ENCODE measurements around the gene LPAR5. TPM values are rescaled to one million over a fixed set of nuclear protein-coding genes. Genes with fewer than 3 reads are reported as not detected.

LPAR5 gene
- total and polyA plus RNA-seq, 2 donors, result 1.7 to 2.2 TPM

GRCh38 chr12:6575648-6576047 is 60.1 kb downstream of the LPAR5 start:
- H3K27ac ChIP-seq (ENCODE audit: low read depth), result no peak overlapping the region
- H3K36me3 ChIP-seq (ENCODE audit: insufficient read depth), result peaks cover 11% of the 10 kb centered on the region
- no peaks in the 10 kb centered on the region for H3K4me1 ChIP-seq (ENCODE audit: insufficient read depth)
- DNase-seq (ENCODE audit: extremely low spot score), result no peak
- no peak overlapping the region for H3K4me3 ChIP-seq (ENCODE audit: low read depth, low read length)
- WGBS, result 85% methylated on average over 8 of the region's 8 CpGs

GRCh38 chr12:6574576-6575295 is 61.0 kb downstream of the LPAR5 start:
- DNase-seq (ENCODE audit: extremely low spot score), result no peak
- no peak overlapping the region for H3K27ac ChIP-seq (ENCODE audit: low read depth)
- 89% methylated on average over 4 of the region's 4 CpGs for WGBS
- no peaks in the 10 kb centered on the region for H3K4me1 ChIP-seq (ENCODE audit: insufficient read depth)
- no peak overlapping the region for H3K4me3 ChIP-seq (ENCODE audit: low read depth, low read length)
- H3K36me3 ChIP-seq (ENCODE audit: insufficient read depth), result peaks cover 11% of the 10 kb centered on the region

- Histone ChIP-seq H3K27ac (ENCODE audit: low read depth) (no peak overlapping the region), H3K4me3 (ENCODE audit: low read depth, low read length) (no peak overlapping the region), H3K4me1 (ENCODE audit: insufficient read depth) (no peaks in the 10 kb centered on the region), H3K36me3 (ENCODE audit: insufficient read depth) (peaks cover 9% of the 10 kb centered on the region)
- 93% methylated on average over 8 of the region's 8 CpGs for WGBS
- no peak for DNase-seq (ENCODE audit: extremely low spot score)
Measured at GRCh38 chr12:6573001-6573400, 62.8 kb downstream of the LPAR5 start.

GRCh38 chr12:6570264-6570887 is 65.4 kb downstream of the LPAR5 start:
- H3K27ac ChIP-seq (ENCODE audit: low read depth), result no peak overlapping the region
- no peak for DNase-seq (ENCODE audit: extremely low spot score)
- 57% methylated on average over 7 of the region's 7 CpGs for WGBS
- peaks cover 3% of the 10 kb centered on the region for H3K4me1 ChIP-seq (ENCODE audit: insufficient read depth)
- peaks cover 5% of the 10 kb centered on the region for H3K36me3 ChIP-seq (ENCODE audit: insufficient read depth)
- no peak overlapping the region for H3K4me3 ChIP-seq (ENCODE audit: low read depth, low read length)

- H3K36me3 ChIP-seq (ENCODE audit: insufficient read depth), result peaks cover 5% of the 10 kb centered on the region
Measured at GRCh38 chr12:6569786-6570185, 66.0 kb downstream of the LPAR5 start.

GRCh38 chr12:6569312-6569711 is 66.4 kb downstream of the LPAR5 start:
- peak overlapping the region; percentile 24 for H3K27ac ChIP-seq (ENCODE audit: low read depth)
- H3K4me3 ChIP-seq (ENCODE audit: low read depth, low read length), result no peak overlapping the region
- DNase-seq (ENCODE audit: extremely low spot score), result no peak
- peaks cover 3% of the 10 kb centered on the region for H3K4me1 ChIP-seq (ENCODE audit: insufficient read depth)
- H3K36me3 ChIP-seq (ENCODE audit: insufficient read depth), result peaks cover 5% of the 10 kb centered on the region
- 83% methylated on average over 12 of the region's 12 CpGs for WGBS

More at GRCh38 chr12:6569786-6570185, 66.0 kb downstream of the LPAR5 start:
- Histone ChIP-seq H3K27ac (ENCODE audit: low read depth) (no peak overlapping the region), H3K4me3 (ENCODE audit: low read depth, low read length) (no peak overlapping the region), H3K4me1 (ENCODE audit: insufficient read depth) (peaks cover 3% of the 10 kb centered on the region)
- WGBS, result 78% methylated on average over 7 of the region's 7 CpGs
- DNase-seq (ENCODE audit: extremely low spot score), result no peak

Small RNAs within 50 kb of the gene (small RNA-seq; reads per million reads assigned to genes)
- 92.3 reads per million, percentile 97 among the genes with 10 or more reads in this experiment for gene SCARNA11

Other genes starting within 250 kb of the LPAR5 start
- 0.26 TPM for gene CD27, start 191.0 kb downstream of the LPAR5 start, total RNA-seq
- 1.7 TPM for gene CD27, start 191.0 kb downstream of the LPAR5 start, polyA plus RNA-seq
- gene TAPBPL, start 183.9 kb downstream of the LPAR5 start, total RNA-seq, result 11.1 TPM
- 21.8 TPM for gene TAPBPL, start 183.9 kb downstream of the LPAR5 start, polyA plus RNA-seq
- 11.5 TPM for gene VAMP1, start 165.3 kb downstream of the LPAR5 start, total RNA-seq
- gene VAMP1, start 165.3 kb downstream of the LPAR5 start, polyA plus RNA-seq, result 16.7 TPM
- gene MRPL51, start 142.7 kb downstream of the LPAR5 start, total RNA-seq, result 77.0 TPM
- gene MRPL51, start 142.7 kb downstream of the LPAR5 start, polyA plus RNA-seq, result 85.6 TPM
- gene NCAPD2, start 141.9 kb downstream of the LPAR5 start, total RNA-seq, result 30.2 TPM
- 19.0 TPM for gene NCAPD2, start 141.9 kb downstream of the LPAR5 start, polyA plus RNA-seq
- gene GAPDH, start 101.4 kb downstream of the LPAR5 start, total RNA-seq, result 1,141 TPM
- gene GAPDH, start 101.4 kb downstream of the LPAR5 start, polyA plus RNA-seq, result 3,231 TPM
- gene IFFO1, start 79.9 kb downstream of the LPAR5 start, total RNA-seq, result 9.7 TPM
- 31.4 TPM for gene IFFO1, start 79.9 kb downstream of the LPAR5 start, polyA plus RNA-seq
- gene NOP2, start 67.7 kb downstream of the LPAR5 start, total RNA-seq, result 9.0 TPM
- gene NOP2, start 67.7 kb downstream of the LPAR5 start, polyA plus RNA-seq, result 18.7 TPM
- gene CHD4, start 28.6 kb downstream of the LPAR5 start, total RNA-seq, result 142 TPM
- 135 TPM for gene CHD4, start 28.6 kb downstream of the LPAR5 start, polyA plus RNA-seq
- gene ACRBP, start 11.5 kb upstream of the LPAR5 start, total RNA-seq, result 1.1 TPM
- 1.0 TPM for gene ACRBP, start 11.5 kb upstream of the LPAR5 start, polyA plus RNA-seq
- 66.2 TPM for gene ING4, start 27.2 kb upstream of the LPAR5 start, total RNA-seq
- 66.4 TPM for gene ING4, start 27.2 kb upstream of the LPAR5 start, polyA plus RNA-seq
- 19.9 TPM for gene ZNF384, start 53.4 kb upstream of the LPAR5 start, total RNA-seq
- gene ZNF384, start 53.4 kb upstream of the LPAR5 start, polyA plus RNA-seq, result 49.0 TPM
- gene PIANP, start 64.9 kb upstream of the LPAR5 start, total RNA-seq, result 1.1 TPM
- 11.4 TPM for gene PIANP, start 64.9 kb upstream of the LPAR5 start, polyA plus RNA-seq
- 35.6 TPM for gene COPS7A, start 88.1 kb upstream of the LPAR5 start, total RNA-seq
- gene COPS7A, start 88.1 kb upstream of the LPAR5 start, polyA plus RNA-seq, result 88.2 TPM
- 51.0 TPM for gene MLF2, start 117.2 kb upstream of the LPAR5 start, total RNA-seq
- 240 TPM for gene MLF2, start 117.2 kb upstream of the LPAR5 start, polyA plus RNA-seq
- 62.4 TPM for gene PTMS, start 130.4 kb upstream of the LPAR5 start, total RNA-seq
- gene PTMS, start 130.4 kb upstream of the LPAR5 start, polyA plus RNA-seq, result 619 TPM
- 0.21 TPM for gene LAG3, start 136.6 kb upstream of the LPAR5 start, total RNA-seq
- gene LAG3, start 136.6 kb upstream of the LPAR5 start, polyA plus RNA-seq, result 1.6 TPM
- gene CD4, start 153.6 kb upstream of the LPAR5 start, total RNA-seq, result 11.5 TPM
- 21.5 TPM for gene CD4, start 153.6 kb upstream of the LPAR5 start, polyA plus RNA-seq
- gene GPR162, start 185.9 kb upstream of the LPAR5 start, total RNA-seq, result 6.4 TPM
- gene GPR162, start 185.9 kb upstream of the LPAR5 start, polyA plus RNA-seq, result 18.4 TPM
- gene P3H3, start 192.4 kb upstream of the LPAR5 start, total RNA-seq, result 40.1 TPM
- gene P3H3, start 192.4 kb upstream of the LPAR5 start, polyA plus RNA-seq, result 46.3 TPM
- 2.5 TPM for gene GNB3, start 205.0 kb upstream of the LPAR5 start, total RNA-seq
- gene GNB3, start 205.0 kb upstream of the LPAR5 start, polyA plus RNA-seq, result 4.6 TPM
- 12.3 TPM for gene CDCA3, start 215.3 kb upstream of the LPAR5 start, total RNA-seq
- 1.0 TPM for gene CDCA3, start 215.3 kb upstream of the LPAR5 start, polyA plus RNA-seq
- 29.0 TPM for gene USP5, start 216.2 kb upstream of the LPAR5 start, total RNA-seq
- gene USP5, start 216.2 kb upstream of the LPAR5 start, polyA plus RNA-seq, result 60.1 TPM
- 331 TPM for gene TPI1, start 231.6 kb upstream of the LPAR5 start, total RNA-seq
- 708 TPM for gene TPI1, start 231.6 kb upstream of the LPAR5 start, polyA plus RNA-seq
- gene SPSB2, start 237.3 kb upstream of the LPAR5 start, total RNA-seq, result 3.2 TPM
- 12.3 TPM for gene SPSB2, start 237.3 kb upstream of the LPAR5 start, polyA plus RNA-seq